HuH-7 (cell line): ENCODE results near the gene TMEM182.

Experiments used
- DNase-seq: peaks from one replicate; pipeline ENCODE4 v3.0.0; 2011; ENCODE audit warnings: low spot score

Gene TMEM182, protein sequence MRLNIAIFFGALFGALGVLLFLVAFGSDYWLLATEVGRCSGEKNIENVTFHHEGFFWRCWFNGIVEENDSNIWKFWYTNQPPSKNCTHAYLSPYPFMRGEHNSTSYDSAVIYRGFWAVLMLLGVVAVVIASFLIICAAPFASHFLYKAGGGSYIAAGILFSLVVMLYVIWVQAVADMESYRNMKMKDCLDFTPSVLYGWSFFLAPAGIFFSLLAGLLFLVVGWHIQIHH

GRCh38 chr2:102761763-102762162 lies at the start of gene TMEM182:
Gene TMEM182, plus strand, starts transcription at chr2:102762031. Its CDS starts 187 bp downstream, at chr2:102762218.
- no peak for DNase-seq

DNA sequence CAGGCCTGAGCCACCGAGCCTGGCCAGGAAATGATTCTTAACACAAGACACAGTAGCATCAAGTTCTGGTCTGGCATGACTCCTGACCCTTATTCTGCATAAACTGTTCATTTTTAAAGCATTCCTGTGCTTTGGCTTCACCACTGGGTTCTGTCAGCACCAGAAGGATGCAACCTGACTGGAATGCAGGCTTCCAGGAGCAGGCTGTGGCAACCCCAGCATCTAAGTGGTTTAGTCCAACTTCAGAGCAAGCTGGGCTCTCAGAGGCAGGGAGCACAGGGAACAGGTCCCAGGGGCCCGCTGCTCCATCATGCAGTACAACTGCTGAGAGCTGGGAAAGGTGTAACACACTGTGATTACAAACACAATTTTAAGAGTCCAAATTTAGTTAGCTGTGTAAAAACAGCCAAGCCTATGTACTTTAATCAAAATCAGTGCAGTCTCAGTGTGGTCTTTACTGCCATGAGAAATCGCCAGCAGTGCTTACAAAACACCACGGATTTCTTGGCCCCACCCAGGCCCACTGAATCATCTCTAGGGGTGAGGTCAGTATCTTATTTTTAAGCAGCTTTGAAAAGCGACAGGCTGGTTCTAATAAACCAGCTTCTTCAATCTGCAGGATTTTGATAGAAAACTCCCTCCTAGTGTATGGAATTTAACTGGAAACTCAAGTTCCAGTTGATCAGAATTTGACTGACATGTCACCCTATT lies 44.4 kb upstream of the TMEM182 start:
- no peak for DNase-seq

DNA sequence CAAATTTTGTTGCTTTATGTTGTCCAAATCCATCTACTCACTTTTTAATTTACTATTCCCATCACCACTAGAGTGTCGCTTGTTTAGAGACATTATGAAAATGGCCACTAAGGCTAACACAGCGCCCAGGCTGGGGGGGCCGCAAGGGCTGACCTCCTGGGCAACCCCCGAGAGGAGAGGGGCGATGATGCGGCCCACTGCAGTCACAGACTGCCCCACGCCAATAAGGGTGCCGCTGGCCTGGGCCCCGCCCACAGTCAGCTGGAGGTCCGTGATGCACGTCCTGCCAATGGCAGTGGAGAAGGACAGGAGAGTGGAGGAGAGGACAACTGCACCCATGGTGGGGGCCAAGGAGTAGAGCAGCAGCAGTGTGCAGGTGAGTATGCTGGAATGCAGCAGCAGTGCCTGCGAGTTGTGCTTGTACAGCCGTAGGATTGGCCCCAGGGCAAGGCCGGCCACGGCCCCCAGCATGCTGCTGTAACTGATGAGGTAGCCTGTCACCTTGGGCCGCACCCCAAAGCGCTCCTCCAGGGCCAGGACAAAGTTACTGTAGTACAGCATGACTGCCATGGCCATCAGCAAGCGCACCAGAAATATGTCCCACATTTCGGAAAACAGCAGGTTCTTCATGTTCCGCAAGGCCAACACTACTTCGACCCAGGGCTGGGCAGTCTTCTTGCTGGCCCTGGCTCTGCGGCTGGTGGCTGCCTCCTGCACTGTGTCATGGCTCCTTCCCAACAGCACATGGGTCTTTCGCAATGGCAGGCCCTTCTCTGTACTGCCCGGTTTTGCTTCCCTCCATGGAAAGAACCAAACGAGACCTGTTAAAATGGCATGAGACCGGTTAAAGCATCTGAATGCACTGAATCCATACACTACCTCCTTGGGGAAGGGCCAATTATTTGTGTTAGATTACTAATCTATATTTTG lies 43.2 kb upstream of the TMEM182 start:
- no peak for DNase-seq

DNA sequence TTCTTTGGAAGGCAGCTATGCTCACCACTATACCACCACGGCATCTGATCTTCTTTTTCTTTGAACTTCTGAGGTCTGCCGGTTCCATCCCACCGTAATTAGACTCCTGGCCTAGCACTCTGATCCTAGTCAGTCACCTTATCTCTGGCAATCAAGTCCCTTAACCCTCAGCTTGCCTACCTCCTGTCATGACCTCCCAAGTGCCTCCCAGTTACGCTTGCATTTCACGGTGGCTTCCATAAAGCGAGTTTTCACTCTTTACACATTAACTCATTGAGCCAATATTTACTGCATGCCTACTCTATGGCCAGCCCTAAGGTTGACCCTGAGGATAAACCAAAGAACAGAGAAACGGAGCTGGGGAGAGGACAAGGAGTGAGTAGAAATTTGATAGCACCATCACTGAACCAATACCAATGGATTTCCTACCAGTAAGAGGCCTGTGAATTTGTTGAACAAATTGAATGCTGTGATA lies 37.8 kb upstream of the TMEM182 start:
- DNase-seq, result peak; percentile 47

GRCh38 chr2:102724553-102724952 lies 37.3 kb upstream of the TMEM182 start:
- DNase-seq, result no peak

- DNase-seq, result no peak
These were observed 35.4 kb upstream of the TMEM182 start for GRCh38 chr2:102726128-102727087.

DNA sequence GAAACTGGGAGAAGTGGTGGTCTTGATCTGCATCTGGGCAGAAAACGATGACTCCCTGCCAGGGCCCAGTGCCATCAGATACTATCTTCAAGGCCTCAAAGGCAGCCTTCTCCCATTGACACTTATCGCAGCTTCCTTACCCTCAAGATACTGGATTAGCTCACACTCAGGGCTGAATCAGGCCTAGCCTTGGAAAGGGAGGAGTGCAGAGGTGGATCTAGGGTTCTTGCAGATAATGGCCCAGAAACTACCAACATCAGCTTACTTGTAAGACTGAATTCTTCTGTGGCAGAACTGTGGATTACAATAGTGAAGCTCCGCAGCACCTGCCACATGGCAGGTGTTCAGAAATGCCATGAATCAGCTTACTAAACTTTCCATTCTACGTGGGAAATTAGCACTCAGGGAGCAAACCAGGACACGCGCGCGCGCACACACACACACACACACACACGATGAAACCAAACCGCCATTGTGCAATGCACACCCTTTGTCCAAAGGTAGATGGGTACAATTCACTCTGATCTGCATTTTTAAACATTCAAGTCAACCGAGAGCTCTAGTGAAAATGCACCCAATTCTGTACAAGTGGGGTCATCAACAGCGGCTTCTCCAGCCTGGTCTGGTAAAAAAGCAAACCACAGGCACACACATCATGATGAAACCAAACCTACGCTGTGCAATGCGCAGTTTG lies 26.3 kb upstream of the TMEM182 start:
- no peak for DNase-seq

DNA sequence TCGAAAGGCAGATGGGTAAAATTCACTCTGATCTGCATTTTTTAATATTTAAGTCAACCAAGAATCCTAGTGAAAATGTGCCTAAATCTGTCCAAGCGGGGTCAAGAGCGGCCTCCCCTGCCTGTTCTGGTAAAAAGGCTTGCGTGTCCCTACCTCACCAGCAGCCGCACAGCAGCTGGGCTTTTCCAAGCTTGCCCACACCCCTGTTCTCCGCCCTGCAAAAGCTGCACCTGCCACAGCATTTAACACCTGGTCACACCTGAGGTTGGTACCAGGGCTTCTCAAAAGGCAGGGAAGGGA lies 25.8 kb upstream of the TMEM182 start:
- DNase-seq, result no peak

GRCh38 chr2:102736410-102737409 lies 25.1 kb upstream of the TMEM182 start:
- peak; percentile 83 for DNase-seq

DNA sequence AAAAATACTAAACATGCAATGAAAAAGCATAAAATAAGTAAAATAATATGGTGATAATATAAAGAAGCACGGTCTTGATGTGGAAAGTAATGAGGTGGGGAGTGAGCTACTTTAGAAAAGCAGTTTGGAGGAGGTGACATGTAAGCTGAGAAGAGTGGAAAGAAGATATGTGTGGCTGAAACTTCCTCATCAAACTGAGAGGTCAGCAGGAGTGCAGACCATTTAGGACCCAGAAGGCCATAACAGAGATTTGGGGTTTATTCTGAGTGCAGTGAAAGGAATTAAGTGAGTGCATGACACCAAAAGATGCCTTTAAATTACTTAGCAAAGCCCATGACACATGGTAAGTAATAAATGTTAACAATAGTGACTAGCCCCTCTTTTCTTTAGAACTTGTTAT lies 24.4 kb upstream of the TMEM182 start:
- no peak for DNase-seq

DNA sequence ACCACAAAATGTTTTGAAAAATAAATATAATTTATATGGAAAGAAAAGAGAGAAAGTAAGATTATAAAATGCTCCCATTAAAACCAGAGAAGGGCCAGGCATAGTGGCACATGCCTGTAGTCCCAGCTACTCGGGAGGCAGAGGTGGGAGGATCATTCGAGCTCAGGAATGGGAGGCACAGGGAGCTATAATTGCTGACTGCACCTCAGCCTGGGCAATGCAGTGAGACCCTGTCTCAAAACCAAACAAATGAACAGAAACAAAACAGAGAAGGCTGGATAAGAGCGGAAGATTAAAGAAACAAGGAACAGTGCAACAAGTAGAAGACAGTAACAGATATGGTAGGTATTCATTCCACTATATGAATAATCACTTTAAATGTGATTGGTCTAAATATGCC lies 18.6 kb upstream of the TMEM182 start:
- DNase-seq, result no peak

DNA sequence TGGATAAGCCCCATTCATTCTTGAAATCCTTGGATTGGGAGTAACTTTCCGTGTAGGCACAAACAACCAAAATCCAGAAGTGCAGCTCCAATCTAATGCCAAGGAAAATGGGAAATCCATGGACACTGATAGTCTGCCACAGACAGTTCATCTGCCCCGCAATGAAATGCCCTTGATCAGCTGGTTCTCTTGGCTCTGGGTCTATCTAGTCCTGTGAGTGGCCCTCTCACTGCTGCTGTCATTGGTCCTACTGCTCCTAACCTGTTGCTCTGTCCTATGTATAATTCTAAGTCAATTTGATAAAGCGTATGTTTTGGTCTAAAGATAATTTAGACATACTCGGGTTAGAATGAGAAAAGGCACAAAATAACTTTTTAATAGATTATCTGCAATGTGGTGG lies 13.7 kb upstream of the TMEM182 start:
- no peak for DNase-seq

GRCh38 chr2:102749938-102750337 lies 11.9 kb upstream of the TMEM182 start:
- no peak for DNase-seq

DNA sequence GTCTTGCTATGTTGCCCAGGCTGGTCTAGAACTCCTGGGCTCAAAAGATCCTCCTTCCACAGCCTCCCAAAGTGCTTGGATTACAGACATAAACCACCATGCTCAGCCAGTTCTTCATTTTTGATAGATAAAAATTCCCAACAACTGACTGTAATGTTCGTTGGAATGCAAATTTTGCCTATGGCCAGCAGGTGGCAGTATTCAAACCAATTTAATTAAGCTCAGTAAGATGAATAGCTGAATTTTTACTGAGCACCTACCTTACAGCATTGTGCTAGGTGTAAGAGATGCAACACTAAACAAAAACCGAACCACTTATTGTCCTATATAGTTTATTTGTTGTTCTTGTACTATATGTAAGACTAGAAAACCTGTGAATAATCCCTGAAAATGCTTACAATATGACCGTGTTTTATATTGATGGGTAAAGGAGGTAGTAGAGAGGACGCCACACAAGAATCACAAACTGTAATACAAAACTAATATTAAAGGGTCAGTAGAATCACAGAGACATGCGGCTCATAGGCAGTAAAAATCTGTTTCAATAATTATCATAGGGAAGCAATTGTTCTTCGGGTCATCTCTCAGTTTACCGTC lies 8.2 kb upstream of the TMEM182 start:
- DNase-seq, result peak; percentile 10

DNA sequence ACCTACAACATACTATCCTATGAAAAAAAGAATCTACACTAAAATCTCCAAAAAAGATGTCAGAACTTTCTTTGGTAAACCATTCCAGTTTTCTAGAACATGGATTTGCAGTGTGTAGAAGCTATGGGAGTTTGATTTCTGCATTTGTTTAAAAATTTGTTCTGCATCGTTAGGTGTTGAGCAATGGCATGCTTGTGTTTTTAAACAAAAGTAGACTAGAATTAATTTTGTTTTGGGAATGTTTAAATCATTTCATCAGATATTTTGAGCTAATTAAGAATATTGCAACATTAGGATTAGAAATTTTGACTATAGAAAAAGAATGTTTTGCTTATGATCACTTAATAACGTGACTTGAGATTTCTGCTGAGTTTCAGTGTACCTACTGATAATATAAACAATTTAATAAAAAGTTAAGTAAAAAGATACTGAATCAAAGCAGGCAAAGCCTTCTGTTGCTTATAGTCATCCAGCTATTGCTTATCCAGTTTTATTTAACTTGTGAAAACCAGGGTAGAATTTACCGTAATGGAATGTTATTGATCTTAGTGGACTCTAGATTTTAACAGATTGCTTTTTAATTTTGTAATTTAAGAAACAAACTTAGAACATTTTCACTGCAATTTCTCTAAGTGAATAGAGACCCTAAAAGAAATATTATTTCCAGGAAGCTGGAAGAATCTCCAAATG lies 7.2 kb upstream of the TMEM182 start:
- DNase-seq, result no peak

- DNase-seq, result no peak
These were observed 6.5 kb upstream of the TMEM182 start for GRCh38 chr2:102755284-102755683.

DNA sequence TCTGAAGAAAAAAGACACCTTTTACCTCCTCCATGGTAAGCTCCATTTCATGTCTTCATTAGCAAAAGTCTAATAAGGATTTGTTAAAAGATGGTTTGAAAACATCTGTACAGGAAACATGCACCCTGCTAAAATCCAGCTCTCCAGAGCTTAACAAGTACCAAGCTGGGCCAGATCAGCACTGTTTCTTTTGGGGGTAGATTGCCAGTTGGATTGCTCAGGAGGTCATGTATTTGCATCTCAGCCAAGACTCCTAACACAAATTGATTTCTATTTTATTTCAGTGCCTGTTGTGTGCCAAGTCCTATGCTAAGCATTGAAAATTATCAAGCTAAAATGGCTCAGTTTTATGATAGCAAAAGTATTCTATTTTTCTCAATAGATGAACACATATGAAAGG lies 3.4 kb upstream of the TMEM182 start:
- no peak for DNase-seq

DNA sequence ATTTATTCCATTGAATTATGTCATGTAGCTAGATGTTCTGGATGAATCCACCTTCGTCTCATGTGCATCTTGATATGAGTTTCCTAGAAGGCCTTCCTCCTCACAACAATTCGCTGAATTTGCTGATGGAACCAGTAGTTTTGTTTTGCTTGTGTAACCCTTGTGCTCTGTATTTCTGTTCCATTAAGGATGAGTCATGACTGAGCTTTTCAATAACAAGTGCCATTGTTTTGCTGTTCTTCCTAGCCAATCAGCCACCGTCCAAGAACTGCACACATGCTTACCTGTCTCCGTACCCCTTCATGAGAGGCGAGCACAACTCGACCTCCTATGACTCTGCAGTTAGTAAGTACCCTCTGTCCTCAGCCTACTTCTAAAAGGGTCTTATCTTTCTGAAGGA lies 2.3 kb downstream of the TMEM182 start:
- DNase-seq, result no peak

GRCh38 chr2:102765061-102765460 lies 3.2 kb downstream of the TMEM182 start:
- DNase-seq, result no peak
